ENCODE results near the gene ZNF701. TPM values are rescaled to one million over a fixed set of nuclear protein-coding genes. Genes with fewer than 3 reads are reported as not detected.

ZNF701 gene
- polyA plus RNA-seq, 1 of the 3 experiments (the other 2 are of a cell fraction) = 3.8 TPM

GRCh38 chr19:52542984-52543664 is 27.0 kb upstream of the ZNF701 start (continued):
- TF ChIP-seq USF2 (IDR thresholded peaks at IDR 0.05; ENCODE audit: borderline replicate concordance, low read depth, low read length) = no peak
- no peak for TF ChIP-seq POLR2AphosphoS5 (IDR thresholded peaks at IDR 0.05; ENCODE audit: low read depth, low read length)
- TF ChIP-seq SMC3 (IDR thresholded peaks at IDR 0.05; ENCODE audit: low read depth, low read length) = no peak
- no peak for TF ChIP-seq FOSL2 (IDR thresholded peaks at IDR 0.05; ENCODE audit: borderline replicate concordance, low read depth)
- no peak for TF ChIP-seq CHD2 (IDR thresholded peaks at IDR 0.05; ENCODE audit: low read length, partially characterized antibody)
- TF ChIP-seq NFIC (IDR thresholded peaks at IDR 0.05; ENCODE audit: borderline replicate concordance) = no peak
- no peak for TF ChIP-seq MXI1 (IDR thresholded peaks at IDR 0.05; ENCODE audit: low read depth, low read length)
- no peak for TF ChIP-seq EZH2phosphoT487 (IDR thresholded peaks at IDR 0.05; ENCODE audit: borderline replicate concordance, low read depth)

DNA sequence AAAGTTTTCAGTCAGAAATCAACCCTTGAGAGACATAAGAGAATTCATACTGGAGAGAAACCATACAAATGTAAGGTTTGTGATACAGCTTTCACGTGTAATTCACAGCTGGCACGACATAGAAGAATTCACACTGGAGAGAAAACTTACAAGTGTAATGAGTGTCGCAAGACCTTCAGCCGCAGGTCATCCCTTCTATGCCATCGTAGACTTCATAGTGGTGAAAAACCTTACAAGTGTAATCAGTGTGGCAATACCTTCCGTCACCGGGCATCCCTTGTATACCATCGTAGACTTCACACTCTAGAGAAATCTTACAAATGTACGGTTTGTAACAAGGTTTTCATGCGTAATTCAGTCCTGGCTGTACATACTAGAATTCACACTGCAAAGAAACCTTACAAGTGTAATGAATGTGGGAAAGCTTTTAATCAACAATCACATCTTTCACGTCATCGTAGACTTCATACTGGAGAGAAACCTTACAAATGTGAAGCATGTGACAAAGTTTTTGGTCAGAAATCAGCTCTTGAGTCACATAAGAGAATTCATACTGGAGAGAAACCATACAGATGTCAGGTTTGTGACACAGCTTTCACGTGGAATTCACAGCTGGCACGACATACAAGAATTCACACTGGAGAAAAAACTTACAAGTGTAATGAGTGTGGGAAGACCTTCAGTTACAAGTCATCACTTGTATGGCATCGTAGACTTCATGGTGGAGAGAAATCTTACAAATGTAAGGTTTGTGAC is 15.7 kb upstream of the ZNF701 start:
- H3K36me3 ChIP-seq (replicated peaks in 1 of 2; ENCODE audit: control insufficient read depth in 1 of 2, insufficient read depth in 2 of 2, low read length in 1 of 2) = peaks cover 28 to 79% of the 10 kb centered on the region in 2 experiments
- no peak for DNase-seq
- no peaks in the 10 kb centered on the region for H3K4me1 ChIP-seq (ENCODE audit: control insufficient read depth in 1 of 2, insufficient read depth in 2 of 2, low read depth in 1 of 2, low read length in 1 of 2)
- ChIA-PET POLR2A (no interaction called here), CTCF (no interaction called here)
- no peak overlapping the region for H2AFZ ChIP-seq (ENCODE audit: low read depth)
- no peaks in the 10 kb centered on the region for H3K27me3 ChIP-seq (ENCODE audit: insufficient read depth)
- H3K4me2 ChIP-seq = no peak overlapping the region
- no peaks in the 10 kb centered on the region for H4K20me1 ChIP-seq (ENCODE audit: insufficient read depth)
- WGBS (ENCODE audit: low lambda C conversion rate) = 86% methylated on average over 15 of the region's 15 CpGs
- H3K4me3 ChIP-seq (ENCODE audit: low read depth in 2 of 2, low read length in 1 of 2) = no peak overlapping the region; a peak in 1 of 4 replicates
- H3F3A ChIP-seq (replicated peaks; ENCODE audit: insufficient read depth) = no peaks in the 10 kb centered on the region
- H3K27ac ChIP-seq (ENCODE audit: low read depth in 2 of 2, low read length in 1 of 2) = no peak overlapping the region
- H3K9ac ChIP-seq = no peak overlapping the region
- peaks cover 15% of the 10 kb centered on the region; the same call in 1 of the 2 replicates for H3K9me3 ChIP-seq
- TF ChIP-seq NFIC (IDR thresholded peaks at IDR 0.05; ENCODE audit: borderline replicate concordance) (no peak), NRF1 (IDR thresholded peaks at IDR 0.05; ENCODE audit: low read depth, low read length) (no peak), TAF1 (IDR thresholded peaks at IDR 0.05; ENCODE audit: borderline replicate concordance, low read depth, low read length) (no peak), TEAD4 (IDR thresholded peaks at IDR 0.05; ENCODE audit: borderline replicate concordance, insufficient read depth) (no peak), USF2 (IDR thresholded peaks at IDR 0.05; ENCODE audit: borderline replicate concordance, low read depth, low read length) (no peak), FOXM1 (IDR thresholded peaks at IDR 0.05; ENCODE audit: low read depth) (no peak), YY1 (IDR thresholded peaks at IDR 0.05; ENCODE audit: low read depth) (no peak), FOSL2 (IDR thresholded peaks at IDR 0.05; ENCODE audit: borderline replicate concordance, low read depth) (no peak), REST (IDR thresholded peaks at IDR 0.05; ENCODE audit: low read depth, low read length) (no peak), FOXJ3 (CRISPR knock-in tag; IDR thresholded peaks at IDR 0.05) (no peak), CTCF (IDR thresholded peaks at IDR 0.05) (no peak), EP300 (IDR thresholded peaks at IDR 0.05; ENCODE audit: borderline replicate concordance in 1 of 2, low read depth in 1 of 2, low read length in 1 of 2) (no peak)
- TF ChIP-seq, protein P1, sequence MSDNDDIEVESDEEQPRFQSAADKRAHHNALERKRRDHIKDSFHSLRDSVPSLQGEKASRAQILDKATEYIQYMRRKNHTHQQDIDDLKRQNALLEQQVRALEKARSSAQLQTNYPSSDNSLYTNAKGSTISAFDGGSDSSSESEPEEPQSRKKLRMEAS (IDR thresholded peaks at IDR 0.05; ENCODE audit: low read depth) = no peak
- H3K9me2 ChIP-seq = no peaks in the 10 kb centered on the region
- H3K79me2 ChIP-seq (ENCODE audit: insufficient read depth) = no peaks in the 10 kb centered on the region

All from SK-N-SH (cell line).